K562 (cell line): Measurements from ENCODE around the gene SOAT2. TPM values are rescaled to one million over a fixed set of nuclear protein-coding genes. Genes with fewer than 3 reads are reported as not detected.

Experiments
- ATAC-seq: fragments of 200-7000 bp; cut with Tn5 transposase; 3 replicates; pipeline ENCODE4 v1.9.1; 2020; ENCODE audit warnings: moderate library complexity
- BruUV-seq: library from RNA; stranded (reverse); fragments of 400-500 nt; replicated peaks from 2 replicates; lab custom pipeline; 2021; lab: Mats Ljungman, UMichigan
- CTCF ChIA-PET: fragments of 300-600 bp; formaldehyde crosslinking; extraction: SDS; loops from one replicate; lab custom pipeline; 2021; ENCODE audit warnings: low intra/inter-chr PET ratio; lab: Yijun Ruan, JAX
- POLR2A ChIA-PET: fragments of 300-600, 350-650 bp; sonication (Branson Sonifier 250); formaldehyde crosslinking; extraction: SDS; loops from one replicate; lab custom pipeline; 2021; ENCODE audit warnings: antibody characterized with exemption, inconsistent platforms; lab: Yijun Ruan, JAX
- DNase-seq, 4 experiments: peaks; one replicate each; pipeline versions ENCODE4 v3.0.0 to v3.0.0-alpha.2; 2011 to 2018; ENCODE audit warnings: low spot score in 3 of 4, mixed read lengths in 3 of 4; ENCODE audit errors: extremely low read depth in 1 of 4
- FAIRE-seq: peaks from 2 replicates; lab custom pipeline; 2011; peaks lifted over from hg19 to GRCh38; lab: Jason Lieb, UNC
- H2AFZ ChIP-seq: 2 replicates; pipeline ENCODE4 v1.6.0; 2011; ENCODE audit warnings: low read depth, low read length, control low read depth, inconsistent platforms
- H3K27ac ChIP-seq: fragments of 200-600 bp; 3 replicates; pipeline ENCODE4 v1.8.0; 2011; ENCODE audit warnings: low read depth, mild to moderate bottlenecking, control low read depth, inconsistent platforms, low read length, moderate library complexity, mixed read lengths; ENCODE audit errors: extremely low read depth
- H3K27me3 ChIP-seq, 2 experiments: fragments of 300-600 bp in 1 of 2; 2 replicates in 1 of 2; 3 replicates in 1 of 2; pipeline versions ENCODE4 v1.6.0 to v1.8.0; 2011; ENCODE audit warnings: inconsistent platforms in 2 of 2, low read length in 2 of 2, mild to moderate bottlenecking in 1 of 2, mixed read lengths in 1 of 2, moderate library complexity in 1 of 2; ENCODE audit not compliant: control insufficient read depth in 2 of 2, insufficient read depth in 2 of 2
- H3K36me3 ChIP-seq: fragments of 300-600 bp; 3 replicates; pipeline ENCODE4 v1.8.0; 2011; ENCODE audit warnings: mild to moderate bottlenecking, low read length, inconsistent platforms; ENCODE audit not compliant: control insufficient read depth, insufficient read depth
- H3K4me1 ChIP-seq, 2 experiments: fragments of 200-600 bp in 1 of 2; replicated peaks in 1 of 2; 2 replicates in 1 of 2; 3 replicates in 1 of 2; pipeline versions ENCODE4 v1.5.1 to v1.8.0; 2011; ENCODE audit warnings: inconsistent platforms in 2 of 2, low read length in 2 of 2, mild to moderate bottlenecking in 1 of 2, mixed read lengths in 1 of 2, moderate library complexity in 1 of 2; ENCODE audit not compliant: control insufficient read depth in 2 of 2, insufficient read depth in 2 of 2
- H3K4me2 ChIP-seq: 2 replicates; pipeline ENCODE4 v1.6.1; 2011; ENCODE audit warnings: low read length, control low read depth, inconsistent platforms, mixed read lengths; ENCODE audit not compliant: insufficient read depth
- H3K4me3 ChIP-seq: fragments of 200-600 bp; sonication (generic), shearing (Covaris generic); 2 replicates; pipeline ENCODE4 v1.5.1; 2016; ENCODE audit warnings: control low read depth, inconsistent platforms
- H3K79me2 ChIP-seq: fragments of 200-600 bp; 3 replicates; pipeline ENCODE4 v1.8.0; 2011; ENCODE audit warnings: low read length, inconsistent platforms; ENCODE audit not compliant: control insufficient read depth, insufficient read depth
- H3K9ac ChIP-seq, 2 experiments: 2 replicates each; pipeline versions ENCODE4 v1.6.0 to v1.6.1; 2011; ENCODE audit warnings: low read depth in 2 of 2, low read length in 2 of 2, control low read depth in 1 of 2, inconsistent platforms in 1 of 2, mild to moderate bottlenecking in 1 of 2, mixed read lengths in 1 of 2; ENCODE audit not compliant: insufficient read depth in 1 of 2
- H3K9me1 ChIP-seq: one replicate; pipeline ENCODE4 v1.6.0; 2011; ENCODE audit warnings: inconsistent platforms, mild to moderate bottlenecking, low read length, moderate library complexity; ENCODE audit not compliant: control insufficient read depth, insufficient read depth
- H3K9me3 ChIP-seq: replicated peaks from 2 replicates; pipeline ENCODE4 v1.5.1; 2011; ENCODE audit warnings: low read depth, low read length, inconsistent platforms; ENCODE audit not compliant: control insufficient read depth, insufficient read depth
- H4K20me1 ChIP-seq: replicated peaks from 2 replicates; pipeline ENCODE4 v1.6.1; 2011; ENCODE audit warnings: low read length, inconsistent platforms, mixed read lengths; ENCODE audit not compliant: control insufficient read depth, insufficient read depth
- KLF6 ChIP-seq: fragments of 250-450 bp; sonication (Bioruptor Pico); IDR thresholded peaks from 2 replicates; pipeline ENCODE4 v1.4.0; 2020; ENCODE audit warnings: mild to moderate bottlenecking, moderate library complexity, borderline replicate concordance
- MECOM ChIP-seq: fragments of 250-450 bp; sonication (Bioruptor Pico); IDR thresholded peaks from 2 replicates; pipeline ENCODE4 v1.8.0; 2022; ENCODE audit warnings: inconsistent platforms
- ZBTB33 ChIP-seq: sonication (generic); formaldehyde crosslinking; IDR thresholded peaks from 2 replicates; pipeline ENCODE4 v1.8.1; 2023; ENCODE audit warnings: mild to moderate bottlenecking, missing genetic modification reagents
- ZNF140 ChIP-seq: fragments of 250-450 bp; sonication (Bioruptor Pico); IDR thresholded peaks from 2 replicates; pipeline ENCODE4 v1.8.0; 2021; ENCODE audit warnings: moderate library complexity, mild to moderate bottlenecking, inconsistent platforms
- WGBS: fragments of 100-300 bp; shearing (Covaris generic); methylation state at CpG from one replicate; pipeline ENCODE4 v1.1.6; 2016; ENCODE audit warnings: low coverage, mixed read lengths; ENCODE audit not compliant: insufficient coverage; ENCODE audit errors: missing lambda C conversion rate; 5-methylcytosine and 5-hydroxymethylcytosine counted together
- in situ Hi-C: fragments of 300-500 bp; cut with MboI; formaldehyde crosslinking; loops from 4 replicates; pipeline ENCODE4 v1.15.0; 2018; ENCODE audit warnings: inconsistent platforms, mixed read lengths
- intact Hi-C: fragments of 100-400 bp; cut with micrococcal nuclease; formaldehyde crosslinking; loops from 2 replicates; pipeline ENCODE4 v1.14.2; 2022
- polyA plus RNA-seq, 8 experiments: library from polyadenylated mRNA; depleted of rRNA in 4 of 8; stranded (reverse) in 5 of 8; unstranded in 3 of 8; fragments of >200 nt; fragmentation: Nextera tagmentation in 2 of 8; fragmentation: Illumina TruSeq in 1 of 8; extraction: Ambion mirVana in 2 of 8; extraction: Trizol in 1 of 8; gene quantifications; 2 replicates each; pipeline versions ENCODE4 v1.2.1 to v1.2.3, GENCODE V29; 2011 to 2014; ENCODE audit warnings: inconsistent platforms in 1 of 8, missing spikeins in 1 of 8
- total RNA-seq, 7 experiments: library from RNA; depleted of rRNA in 6 of 7; stranded (reverse); fragments of >200 nt in 6 of 7; fragmentation: Illumina TruSeq in 2 of 7; extraction: Trizol in 2 of 7; gene quantifications; 2 replicates each; pipeline versions ENCODE4 v1.2.1 to v1.2.3, GENCODE V29; 2011 to 2021; ENCODE audit warnings: low replicate concordance in 1 of 7

SOAT2 gene
- total and polyA plus RNA-seq, 9 of the 15 experiments (the other 6 are each of a cell fraction or from before 2014, with no cell fraction given): 0.04 TPM; not detected in 8

GRCh38 chr12:53170215-53170614, 66.9 kb downstream of the SOAT2 start (continued):
- no peak for TF ChIP-seq KLF6 (CRISPR knock-in tag)

- TF ChIP-seq MECOM (CRISPR knock-in tag) (no peak), ZBTB33 (CRISPR knock-in tag) (0 out of 2 replicates have a peak, but pooled peaks have one; percentile 31), ZNF140 (CRISPR knock-in tag) (no peak)
- TF ChIP-seq, all 486 proteins: peak for 1
- no peak for FAIRE-seq
- whole genome bisulfite sequencing: 55% methylated on average over 14 of the region's 14 CpGs
- no TSS peak for BruUV-seq
- Histone ChIP-seq H3K4me2 (no peak overlapping the region), H3K36me3 (no peaks in the 10 kb centered on the region), H4K20me1 (no peaks in the 10 kb centered on the region), H3K79me2 (no peaks in the 10 kb centered on the region), H3K27ac (no peak overlapping the region), H3K27me3 (no peaks in the 10 kb centered on the region), H3K9me1 (no peaks in the 10 kb centered on the region), H3K4me1 (peaks cover 13 to 22% of the 10 kb centered on the region in 2 experiments), H3K4me3 (no peak overlapping the region), H3K9ac (peak overlapping the region in 1 of 2 experiments; percentile 73; a peak in 1 of 4 replicates), H2AFZ (0 out of 2 replicates have a peak overlapping the region, but pooled peaks have one; percentile 14), H3K9me3 (no peaks in the 10 kb centered on the region)
- peak; percentile 21 for ATAC-seq
- peak in 1 of 4 experiments; percentile 25 for DNase-seq
- ChIA-PET CTCF (no interaction called here), POLR2A (interaction anchor here (0.6 to 3.6 kb wide), 5 partner anchors 9 to 322 kb away, joined by 3 to 15 read pairs (median 4); partner anchors contain the start of genes CSAD and ZNF740)
- in situ Hi-C loops (no loop called here), intact Hi-C loops (no loop called here)
These were observed 67.8 kb downstream of the SOAT2 start for GRCh38 chr12:53170876-53171724.
